Activated CD8-positive, alpha-beta memory T cell treated with anti-CD3 and anti-CD28 coated beads for 48 hours (primary cell): ENCODE measurements around the gene TEX51.
A peak's percentile ranks its signal among the peaks of the same experiment; 100 is the strongest.

Source experiments
- DNase-seq, 3 experiments: peaks; one replicate each; pipeline ENCODE4 v3.0.0-alpha.2; 2020; ENCODE audit warnings: low read depth in 2 of 3, low spot score in 2 of 3

Gene TEX51

DNA sequence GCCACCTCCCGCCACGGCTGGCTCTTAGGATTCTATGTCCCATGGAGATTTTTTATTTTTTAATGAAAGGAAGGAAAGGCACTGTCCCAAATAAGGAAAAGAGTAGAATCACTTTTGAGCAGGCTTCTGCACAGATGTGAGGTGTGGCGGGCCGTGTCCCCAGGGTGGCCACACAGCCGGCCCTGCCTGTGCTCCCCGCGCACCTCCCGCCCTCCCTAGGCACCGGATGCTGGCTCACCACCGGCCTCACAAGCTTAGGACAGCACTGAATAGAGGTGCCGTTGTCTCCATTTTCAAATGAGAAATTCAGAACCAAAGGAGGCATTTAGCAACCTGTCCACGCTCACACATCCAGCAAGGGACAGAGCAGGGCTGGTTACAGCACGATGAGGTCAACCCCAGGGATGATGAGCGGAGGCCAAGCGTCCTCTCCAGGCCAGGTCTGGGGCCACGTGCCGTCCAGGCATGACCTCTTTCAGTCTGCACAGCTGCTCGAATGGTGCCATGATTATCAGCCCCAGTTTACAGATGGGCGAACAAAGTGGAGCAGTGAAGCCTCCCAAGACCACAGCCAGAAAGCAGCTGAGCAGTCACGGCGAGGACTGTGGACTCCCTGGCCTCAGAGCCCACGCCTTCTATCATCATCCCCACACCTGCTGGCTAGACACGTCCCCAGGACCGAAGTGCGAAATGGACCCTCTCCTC lies 20.7 kb upstream of the TEX51 start:
- DNase-seq, result no peak

- no peak for DNase-seq
Measured at GRCh38 chr2:126878601-126879000, 20.1 kb upstream of the TEX51 start.

DNA sequence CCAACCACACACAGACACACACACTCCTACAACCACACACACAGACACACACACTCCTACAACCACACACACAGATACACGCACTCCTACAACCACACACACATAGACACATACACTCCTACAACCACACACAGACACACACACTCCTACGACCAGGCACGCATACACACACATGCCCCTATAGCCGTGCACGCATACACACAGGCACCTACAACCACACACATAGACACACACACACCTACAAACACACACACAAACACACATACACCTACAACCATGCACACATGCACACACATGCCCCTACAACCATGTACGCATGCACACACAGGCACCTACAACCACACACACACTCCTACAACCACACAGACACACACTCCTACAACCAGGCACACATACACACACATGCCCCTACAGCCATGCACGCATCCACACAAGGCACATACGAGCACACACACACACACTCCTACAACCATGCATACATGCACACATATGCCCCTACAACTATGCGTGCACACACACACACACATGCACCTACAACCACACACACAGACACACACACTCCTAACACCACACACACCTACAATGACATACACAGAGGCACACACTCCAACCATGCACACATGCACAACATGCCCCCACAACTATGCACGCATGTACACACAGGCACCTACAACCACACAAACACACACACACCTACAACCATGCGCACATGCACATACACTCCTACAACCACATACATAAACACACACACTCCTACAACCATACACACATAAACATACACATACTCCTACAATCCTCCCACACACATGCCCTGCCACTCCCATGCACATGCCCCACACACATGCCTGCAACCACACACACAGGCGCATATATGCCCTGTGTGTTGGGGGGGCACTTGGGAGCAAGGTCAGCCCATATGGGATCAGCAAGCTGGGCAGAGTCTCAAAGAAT lies 19.1 kb upstream of the TEX51 start:
- no peak for DNase-seq

DNA sequence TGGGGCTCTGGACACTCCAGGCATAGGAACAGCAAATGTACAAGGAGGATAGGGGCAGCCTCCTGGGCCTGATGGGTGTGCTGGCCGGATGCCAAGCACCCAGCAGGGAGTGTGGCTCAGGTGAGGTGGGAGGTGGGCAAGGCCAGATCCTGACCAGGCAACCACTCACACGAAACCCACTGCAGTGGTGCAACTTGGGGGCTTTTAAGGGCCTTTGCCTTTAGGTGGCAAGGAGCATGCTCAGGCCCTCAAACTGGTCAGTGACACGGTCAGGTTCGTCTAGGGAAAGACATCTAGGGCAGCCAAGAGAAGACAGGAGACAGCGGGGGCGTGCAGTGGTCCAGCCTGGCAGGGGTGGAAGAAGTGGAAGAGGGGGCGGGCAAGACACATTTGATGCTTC lies 18.4 kb upstream of the TEX51 start:
- DNase-seq, result no peak

GRCh38 chr2:126880817-126881216 lies 17.9 kb upstream of the TEX51 start:
- DNase-seq, result no peak

DNA sequence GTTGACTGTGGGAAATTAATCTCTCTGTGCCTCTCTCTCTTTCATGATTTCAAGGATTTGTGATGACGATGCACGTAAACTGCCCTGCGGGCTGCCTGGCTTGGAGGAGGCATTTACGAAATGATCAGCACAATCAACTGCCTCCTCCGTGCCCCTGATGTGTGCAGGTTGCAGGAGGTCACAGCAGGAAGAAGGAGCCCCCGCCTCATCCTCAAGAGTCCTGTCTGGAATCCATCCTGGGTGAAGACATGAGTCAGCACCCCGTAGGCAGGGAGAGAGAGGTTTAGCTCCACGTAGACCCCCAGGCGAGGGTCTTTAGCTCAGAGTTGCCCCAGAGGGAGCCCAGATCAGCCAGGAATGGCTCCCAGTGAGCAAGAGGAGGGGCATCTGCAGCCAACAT lies 17.1 kb upstream of the TEX51 start:
- DNase-seq, result no peak

DNA sequence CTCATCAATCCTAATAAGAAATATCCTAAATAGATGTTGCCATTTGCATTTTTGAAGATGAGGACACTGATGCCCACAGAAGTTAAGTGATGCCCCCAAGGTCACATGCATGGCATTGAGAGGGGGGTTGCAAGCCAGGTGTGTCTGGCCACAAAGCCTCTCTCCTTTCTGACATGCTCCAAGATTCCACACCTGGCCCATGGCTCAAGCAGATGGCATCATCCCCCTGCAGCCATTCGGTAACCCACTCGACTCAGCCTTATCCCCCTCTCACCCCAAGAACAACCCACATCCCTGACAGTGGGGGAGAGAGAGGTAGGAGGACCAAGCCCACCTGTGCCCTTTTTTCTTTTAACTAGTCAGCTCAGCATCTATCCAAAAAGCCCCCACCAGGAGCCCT lies 16.5 kb upstream of the TEX51 start:
- no peak for DNase-seq

- DNase-seq, result no peak
Measured at GRCh38 chr2:126882736-126883665, 15.7 kb upstream of the TEX51 start.

- no peak for DNase-seq
Measured at GRCh38 chr2:126883666-126884040, 15.0 kb upstream of the TEX51 start.

DNA sequence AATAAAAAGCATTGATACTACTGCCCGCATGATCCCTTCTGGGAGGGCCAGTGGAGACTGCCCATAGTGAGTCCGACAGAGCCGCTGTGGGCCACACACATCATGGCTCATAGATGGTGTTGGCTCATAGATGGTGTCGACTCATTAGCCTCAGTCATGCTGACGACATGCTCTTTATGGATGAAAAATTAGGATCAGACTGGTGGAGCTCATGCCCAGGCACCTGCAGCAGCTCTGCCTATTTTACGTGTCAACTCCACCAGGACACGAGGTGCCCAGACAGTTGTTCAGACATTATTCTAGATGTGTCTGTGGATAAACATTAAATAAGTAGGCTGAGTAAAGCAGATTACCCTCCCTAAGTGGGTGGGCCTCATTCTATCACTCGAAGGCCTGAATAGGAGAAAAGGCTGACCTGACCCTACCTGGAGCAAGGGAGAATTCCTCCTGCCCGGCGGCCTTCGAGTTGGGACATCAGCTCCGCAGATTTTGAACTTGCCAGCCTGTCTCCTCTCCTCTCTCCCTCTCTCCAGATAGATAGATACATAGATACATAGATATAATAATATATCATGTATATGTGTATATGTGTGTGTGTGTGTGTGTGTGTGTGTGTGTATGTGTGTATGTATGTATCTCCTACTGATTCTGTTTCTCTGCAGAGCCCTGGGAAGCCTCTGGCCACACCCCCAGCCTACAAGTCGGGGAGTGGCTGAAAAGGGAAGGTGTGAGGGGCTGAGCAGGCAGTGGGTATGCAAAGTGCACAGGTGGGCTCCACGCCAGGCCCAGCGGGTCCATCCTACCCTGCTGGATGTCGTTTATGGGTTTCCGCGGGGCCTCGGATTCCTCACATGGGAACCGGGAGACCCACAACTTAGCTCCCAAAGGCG lies 13.6 kb upstream of the TEX51 start:
- DNase-seq, result no peak

GRCh38 chr2:126885751-126886210 lies 12.9 kb upstream of the TEX51 start:
- no peak for DNase-seq

DNA sequence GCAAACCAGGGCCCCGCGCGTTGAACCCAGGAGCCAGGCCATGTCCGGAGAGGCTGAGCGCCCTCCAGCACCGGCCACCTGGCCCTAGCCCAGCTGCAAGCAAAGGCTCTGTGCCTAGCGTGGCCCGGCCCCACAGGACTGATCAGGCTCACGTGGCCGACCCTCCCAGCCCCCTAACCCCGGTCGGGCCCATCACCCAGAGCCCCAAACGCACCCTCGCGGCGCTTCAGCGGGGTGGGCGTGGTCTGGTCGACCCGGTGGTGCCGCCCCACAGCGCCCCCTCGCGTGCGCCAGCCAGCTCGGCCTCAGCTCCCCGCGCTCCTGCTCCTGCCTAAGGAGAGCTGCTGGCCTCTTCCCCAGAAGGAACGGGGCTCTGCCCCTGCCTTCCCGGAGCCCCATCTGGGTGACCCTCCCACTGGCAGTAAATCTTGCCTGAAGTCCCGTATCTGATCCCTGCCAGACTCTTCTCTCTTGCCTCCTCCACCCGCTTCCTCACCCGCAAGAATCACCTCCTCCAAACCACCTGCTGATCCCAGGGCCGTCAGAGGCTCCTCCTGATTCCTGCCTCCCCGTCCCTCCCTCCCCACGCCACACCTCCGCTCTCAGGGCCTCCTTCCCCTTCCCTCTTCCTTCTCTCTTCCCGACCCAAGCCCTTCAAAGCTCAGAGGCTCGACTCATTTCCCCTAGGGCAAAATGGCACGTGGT lies 12.3 kb upstream of the TEX51 start:
- peak; percentile 9 to 45 (median 37) for DNase-seq

DNA sequence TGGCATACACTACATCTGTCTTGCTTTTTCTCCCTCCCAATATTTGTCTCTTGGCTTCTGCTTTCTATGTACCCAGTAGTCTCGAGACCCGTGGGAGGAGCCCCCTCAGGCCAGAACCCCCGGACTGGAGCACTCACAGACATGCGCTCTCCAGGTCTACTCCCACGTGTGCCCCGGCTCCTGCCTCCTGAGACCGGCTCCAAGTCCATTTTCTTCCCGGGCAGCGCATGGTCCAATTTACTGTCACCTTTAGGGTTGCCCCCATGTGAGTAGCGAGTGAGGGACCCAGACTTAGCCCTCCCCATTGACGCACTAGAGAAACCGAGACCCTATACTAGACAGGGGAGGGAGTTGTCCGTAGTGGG lies 11.8 kb upstream of the TEX51 start:
- DNase-seq, result no peak

- no peak for DNase-seq
Measured at GRCh38 chr2:126887506-126887905, 11.2 kb upstream of the TEX51 start.

DNA sequence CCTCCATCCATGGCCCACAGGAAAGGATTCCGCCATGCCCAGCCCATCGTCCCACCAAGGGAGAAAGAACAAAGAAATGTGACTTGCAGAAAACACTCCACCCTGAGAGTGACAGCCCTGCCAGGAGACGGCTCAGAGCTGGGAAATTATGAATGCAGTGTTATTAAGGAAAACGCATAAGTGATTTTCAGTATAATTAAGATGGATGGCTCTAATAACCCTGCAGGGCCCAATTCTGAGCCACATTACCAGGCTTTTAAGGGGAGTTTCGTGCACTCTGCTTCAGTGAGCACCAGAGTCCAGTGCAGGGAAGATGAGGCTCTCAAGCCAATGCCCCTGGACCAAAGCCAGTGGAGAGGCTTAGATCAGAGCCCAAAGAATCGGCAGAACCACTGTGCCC lies 10.6 kb upstream of the TEX51 start:
- DNase-seq, result no peak

DNA sequence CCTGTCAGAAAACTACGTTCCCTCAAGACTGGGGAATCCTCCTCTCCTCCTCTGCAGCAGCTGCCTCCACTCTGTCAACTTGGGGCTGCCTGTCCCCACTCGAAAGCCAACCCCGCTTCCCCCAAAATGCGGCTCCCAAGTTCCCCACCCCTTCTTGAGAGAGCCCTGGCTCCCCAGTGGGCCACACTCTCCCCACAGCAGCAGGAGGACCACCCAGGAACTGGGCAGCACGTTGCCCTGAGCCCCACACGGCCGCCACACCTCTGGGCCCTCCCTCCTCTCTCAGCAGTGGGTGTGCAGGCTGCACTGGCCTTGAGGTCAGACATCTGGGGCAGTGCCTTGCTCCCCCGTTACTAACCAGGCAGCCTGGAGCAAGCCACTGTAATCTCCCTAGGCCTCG lies 9.6 kb upstream of the TEX51 start:
- DNase-seq, result no peak

DNA sequence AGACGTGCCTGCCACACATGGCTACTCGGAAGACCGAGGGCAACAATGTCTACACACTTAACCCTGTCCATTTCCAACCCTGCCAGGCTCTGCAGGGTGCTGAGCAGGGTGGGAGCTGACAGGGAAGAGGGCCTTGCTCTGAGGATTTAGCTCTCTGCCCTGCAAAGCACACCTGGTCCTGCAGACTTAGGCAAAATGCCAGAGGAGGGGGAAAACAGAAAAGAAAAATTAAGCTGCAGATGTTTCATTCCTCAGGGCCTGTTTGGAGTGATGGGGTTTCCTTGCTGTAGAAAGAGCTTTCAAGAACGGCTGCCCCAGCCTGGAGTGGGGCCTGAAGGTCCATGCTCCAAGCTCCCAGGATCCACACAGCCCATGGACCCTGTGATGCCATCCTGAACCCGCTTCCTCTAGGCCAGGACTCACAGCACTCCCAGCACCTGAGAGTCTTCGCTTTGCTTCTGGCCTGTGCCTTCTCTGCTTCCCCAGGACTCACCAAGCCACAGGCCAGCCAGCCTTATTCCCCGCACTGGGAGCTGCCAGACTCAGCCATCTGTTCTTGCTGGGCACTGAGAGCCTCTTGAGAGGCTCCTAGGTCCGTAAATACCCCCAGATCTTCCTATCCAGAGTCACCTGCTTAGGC lies 9.1 kb upstream of the TEX51 start:
- no peak for DNase-seq

DNA sequence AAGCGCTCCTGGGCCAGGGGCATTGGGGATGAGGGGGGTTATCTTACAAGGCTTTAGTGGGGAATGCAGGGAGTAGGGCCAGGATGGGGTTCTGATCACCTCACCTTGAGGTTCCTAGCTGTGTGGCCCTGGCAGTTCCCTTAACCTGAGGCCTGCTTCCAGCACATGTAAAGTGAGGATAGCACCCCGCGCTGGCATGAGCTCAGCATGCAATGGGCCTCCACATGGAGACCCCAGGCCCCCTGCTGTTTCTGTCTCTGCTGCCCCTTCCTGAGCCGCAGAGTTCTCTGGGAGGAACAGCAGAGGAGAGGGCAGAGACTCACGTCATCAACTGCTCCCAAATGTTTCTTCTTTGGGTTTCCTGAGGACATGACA lies 8.6 kb upstream of the TEX51 start:
- DNase-seq, result no peak
